GM12878 (cell line): ENCODE measurements around the gene KIAA0930. TPM values are rescaled to one million over a fixed set of nuclear protein-coding genes. Genes with fewer than 3 reads are reported as not detected.

Experiments used
- ATAC-seq: fragments of 200-7000 bp; cut with Tn5 transposase; 3 replicates; pipeline ENCODE4 v1.9.1; 2020; ENCODE audit warnings: mild to moderate bottlenecking, moderate library complexity
- BruUV-seq: library from RNA; stranded (reverse); fragments of 400-500 nt; replicated peaks from 2 replicates; lab custom pipeline; 2021; lab: Mats Ljungman, UMichigan
- CTCF ChIA-PET: fragments of 300-600 bp; sonication (Branson Sonifier 250); formaldehyde crosslinking; extraction: SDS; loops from one replicate; lab custom pipeline; 2021; ENCODE audit warnings: inconsistent platforms; lab: Yijun Ruan, JAX
- POLR2A ChIA-PET: fragments of 350-600 bp; formaldehyde crosslinking; extraction: SDS; loops from one replicate; lab custom pipeline; 2021; ENCODE audit warnings: inconsistent platforms; lab: Charles Lee
- RAD21 ChIA-PET: fragments of 300-600 bp; sonication (Branson Sonifier 250); formaldehyde crosslinking; loops from one replicate; lab custom pipeline; 2023; ENCODE audit warnings: antibody characterized with exemption; ENCODE audit not compliant: unreplicated experiment; lab: Charles Lee
- SMC1A ChIA-PET: fragments of 300-600 bp; sonication (Branson Sonifier 250); formaldehyde crosslinking; loops from one replicate; lab custom pipeline; 2023; ENCODE audit not compliant: unreplicated experiment, uncharacterized antibody; lab: Charles Lee
- DNase-seq: peaks from one replicate; pipeline ENCODE4 v3.0.0-alpha.2; 2011; ENCODE audit warnings: low read depth, low spot score
- FAIRE-seq: peaks from 3 replicates; lab custom pipeline; 2011; peaks lifted over from hg19 to GRCh38; lab: Jason Lieb, UNC
- H2AFZ ChIP-seq: 2 replicates; pipeline ENCODE4 v1.6.0; 2011; ENCODE audit warnings: low read depth, low read length, control low read depth; ENCODE audit not compliant: control insufficient read depth
- H3K27ac ChIP-seq: 2 replicates; pipeline ENCODE4 v1.5.1; 2011; ENCODE audit warnings: control low read depth; ENCODE audit not compliant: control insufficient read depth, insufficient read depth
- H3K27me3 ChIP-seq, 2 experiments: replicated peaks in 1 of 2; 2 replicates each; pipeline versions ENCODE4 v1.6.0 to v1.6.1; 2011; ENCODE audit warnings: low read length in 1 of 2; ENCODE audit not compliant: control insufficient read depth in 2 of 2, insufficient read depth in 2 of 2
- H3K36me3 ChIP-seq, 2 experiments: 2 replicates each; pipeline ENCODE4 v1.5.1; 2011; ENCODE audit warnings: low read length in 1 of 2; ENCODE audit not compliant: control insufficient read depth in 2 of 2, insufficient read depth in 2 of 2
- H3K4me1 ChIP-seq: 2 replicates; pipeline ENCODE4 v1.6.1; 2011; ENCODE audit warnings: mild to moderate bottlenecking, low read length, moderate library complexity, mixed read lengths; ENCODE audit not compliant: control insufficient read depth, insufficient read depth
- H3K4me2 ChIP-seq: 2 replicates; pipeline ENCODE4 v1.6.0; 2011; ENCODE audit warnings: control low read depth; ENCODE audit not compliant: control insufficient read depth, insufficient read depth
- H3K4me3 ChIP-seq: fragments of 200-600 bp; sonication (generic); 2 replicates; pipeline ENCODE4 v1.5.1; 2016
- H3K79me2 ChIP-seq: 2 replicates; pipeline ENCODE4 v1.6.0; 2011; ENCODE audit warnings: low read length; ENCODE audit not compliant: control insufficient read depth, insufficient read depth
- H3K9ac ChIP-seq: 2 replicates; pipeline ENCODE4 v1.8.0; 2011; ENCODE audit warnings: low read length, control low read depth, mixed read lengths; ENCODE audit not compliant: control insufficient read depth, insufficient read depth
- H3K9me3 ChIP-seq: replicated peaks from 3 replicates; pipeline ENCODE4 v1.5.1; 2011; ENCODE audit warnings: mild to moderate bottlenecking, low read length; ENCODE audit not compliant: control insufficient read depth, insufficient read depth
- H4K20me1 ChIP-seq: 2 replicates; pipeline ENCODE4 v1.6.0; 2011; ENCODE audit not compliant: control insufficient read depth, insufficient read depth
- BRCA1 ChIP-seq: IDR thresholded peaks from 2 replicates; pipeline ENCODE4 v1.6.1; 2011; ENCODE audit warnings: low read depth, low read length, improper control_type of control experiment
- CEBPZ ChIP-seq: fragments of 150-350 bp; IDR thresholded peaks from 2 replicates; pipeline ENCODE4 v1.6.1; 2016; ENCODE audit warnings: low read depth, low read length
- CUX1 ChIP-seq: IDR thresholded peaks from 2 replicates; pipeline ENCODE4 v1.6.1; 2012; ENCODE audit warnings: improper control_type of control experiment, low read depth, low read length; ENCODE audit not compliant: insufficient replicate concordance
- GABPA ChIP-seq: IDR thresholded peaks from 2 replicates; pipeline ENCODE4 v1.6.1; 2014; ENCODE audit warnings: antibody characterized with exemption, low read depth, mild to moderate bottlenecking, inconsistent platforms
- PKNOX1 ChIP-seq: fragments of 450-650 bp; IDR thresholded peaks from 2 replicates; pipeline ENCODE4 v1.6.1; 2016; ENCODE audit warnings: mild to moderate bottlenecking
- RB1 ChIP-seq: fragments of 450-650 bp; formaldehyde crosslinking; IDR thresholded peaks from 2 replicates; pipeline ENCODE4 v1.6.1; 2017; ENCODE audit warnings: mild to moderate bottlenecking, borderline replicate concordance
- RFX5 ChIP-seq: IDR thresholded peaks from 2 replicates; pipeline ENCODE4 v1.6.1; 2011; ENCODE audit warnings: low read depth, low read length, improper control_type of control experiment
- USF2 ChIP-seq: IDR thresholded peaks from 2 replicates; pipeline ENCODE4 v1.6.1; 2011; ENCODE audit warnings: low read depth, low read length, improper control_type of control experiment, borderline replicate concordance
- ZBTB33 ChIP-seq: fragments of 450-650 bp; IDR thresholded peaks from 2 replicates; pipeline ENCODE4 v1.6.1; 2017; ENCODE audit warnings: mild to moderate bottlenecking
- WGBS: methylation state at CpG from one replicate; pipeline ENCODE4 v1.1.6; 2016; ENCODE audit warnings: low lambda C conversion rate; ENCODE audit not compliant: insufficient replicate concordance, insufficient coverage; ENCODE audit errors: missing lambda C conversion rate; 5-methylcytosine and 5-hydroxymethylcytosine counted together
- in situ Hi-C: fragments of 300-500 bp; cut with MboI; formaldehyde crosslinking; loops from 9 replicates; pipeline ENCODE4 v1.14.3; 2018; ENCODE audit warnings: mixed read lengths
- intact Hi-C: fragments of 100-400 bp; cut with micrococcal nuclease; formaldehyde crosslinking; loops from one replicate; pipeline ENCODE4 v1.14.2; 2022; ENCODE audit not compliant: unreplicated experiment
- polyA plus RNA-seq, 11 experiments: library from polyadenylated mRNA; depleted of rRNA in 4 of 11; unstranded in 6 of 11; stranded (reverse) in 5 of 11; fragments of >200 nt; fragmentation: Nextera tagmentation in 4 of 11; fragmentation: Illumina TruSeq in 1 of 11; extraction: Ambion mirVana in 4 of 11; extraction: Trizol in 1 of 11; gene quantifications; 1 replicate in 1 of 11; 2 replicates in 10 of 11; pipeline versions ENCODE4 v1.2.1 to v1.2.3, GENCODE V29; 2011 to 2016; ENCODE audit warnings: inconsistent platforms in 2 of 11, missing spikeins in 2 of 11, low read depth in 1 of 11
- total RNA-seq, 4 experiments: library from RNA; depleted of rRNA in 3 of 4; stranded (reverse); fragments of >200 nt in 3 of 4; fragmentation: Illumina TruSeq in 1 of 4; extraction: Trizol in 1 of 4; gene quantifications; 2 replicates each; pipeline versions ENCODE4 v1.2.1 to v1.2.3, GENCODE V29; 2013 to 2021

Gene KIAA0930
- total and polyA plus RNA-seq, 10 of the 15 experiments (the other 5 are each of a cell fraction or from before 2014, with no cell fraction given) = 3.6 to 125 (median 46.3) TPM

GRCh38 chr22:45218976-45219375 lies 21.7 kb downstream of the KIAA0930 start (continued):
- TF ChIP-seq CEBPZ = no peak
- no peak for TF ChIP-seq ZBTB33

- ATAC-seq (no peak), FAIRE-seq (no peak), DNase-seq (no peak)
- Histone ChIP-seq H3K4me2 (no peak overlapping the region), H2AFZ (no peak overlapping the region), H3K9me3 (no peaks in the 10 kb centered on the region), H3K27ac (no peak overlapping the region), H4K20me1 (no peaks in the 10 kb centered on the region; the same call in 1 of the 2 replicates), H3K9ac (no peak overlapping the region), H3K79me2 (peaks cover 51% of the 10 kb centered on the region), H3K4me1 (peaks cover 32% of the 10 kb centered on the region), H3K4me3 (no peak overlapping the region), H3K27me3 (no peaks in the 10 kb centered on the region), H3K36me3 (no peaks in the 10 kb centered on the region; a peak in 2 of 4 replicates)
- RAD21 ChIA-PET = interaction anchor here (0.6 to 1.2 kb wide), 2 partner anchors 17 to 55 kb away, joined by 3 to 4 read pairs; no protein-coding TSS in a partner anchor
- 93% methylated on average over 14 of the region's 14 CpGs for WGBS
- SMC1A ChIA-PET = interaction anchor here (1.0 kb wide), 1 partner anchor 65 kb away, joined by 3 read pairs; no protein-coding TSS in a partner anchor
- CTCF ChIA-PET = interaction anchor here (0.7 to 1.5 kb wide), 2 partner anchors 8 to 9 kb away, joined by 3 read pairs; no protein-coding TSS in a partner anchor
- POLR2A ChIA-PET = no interaction called here
- intact Hi-C loops (no loop called here), in situ Hi-C loops (no loop called here)
- no TSS peak for BruUV-seq
- TF ChIP-seq GABPA (no peak), RB1 (no peak), PKNOX1 (no peak), CUX1 (no peak), RFX5 (no peak), USF2 (no peak), BRCA1 (no peak)
Measured at GRCh38 chr22:45217806-45218205, 22.9 kb downstream of the KIAA0930 start.
